HepG2 (cell line): Measurements from ENCODE around the gene MAN2A1. TPM values are rescaled to one million over a fixed set of nuclear protein-coding genes. Genes with fewer than 3 reads are reported as not detected.
A peak's percentile ranks its signal among the peaks of the same experiment; 100 is the strongest.

Experiments used
- BORCS8-MEF2B ChIP-seq: sonication (generic); formaldehyde crosslinking; IDR thresholded peaks from 2 replicates; pipeline ENCODE4 v1.8.0; 2022; ENCODE audit warnings: mild to moderate bottlenecking, missing genetic modification reagents
- CBX5 ChIP-seq: sonication (generic); formaldehyde crosslinking; IDR thresholded peaks from 2 replicates; pipeline ENCODE4 v1.4.0; 2020; ENCODE audit warnings: missing genetic modification reagents, borderline replicate concordance
- DRAP1 ChIP-seq: IDR thresholded peaks from 2 replicates; pipeline ENCODE4 v1.6.1; 2016; ENCODE audit warnings: missing genetic modification reagents, missing compliant biosample characterization
- FOXM1 ChIP-seq: sonication (generic); formaldehyde crosslinking; IDR thresholded peaks from 2 replicates; pipeline ENCODE4 v1.5.0; 2020; ENCODE audit warnings: missing genetic modification reagents
- GATAD1 ChIP-seq: IDR thresholded peaks from 2 replicates; pipeline ENCODE4 v1.6.1; 2016; ENCODE audit warnings: missing genetic modification reagents, missing compliant biosample characterization
- GATAD2A ChIP-seq: IDR thresholded peaks from 2 replicates; pipeline ENCODE4 v1.6.1; 2016
- HINFP ChIP-seq: sonication (generic); formaldehyde crosslinking; IDR thresholded peaks from 2 replicates; pipeline ENCODE4 v1.4.0; 2020; ENCODE audit warnings: low read depth, mild to moderate bottlenecking, missing genetic modification reagents
- MBNL3 ChIP-seq: fragments of 250-450 bp; sonication (Bioruptor Pico); conservative IDR thresholded peaks from 2 replicates; pipeline ENCODE4 v1.8.0; 2022; ENCODE audit warnings: mild to moderate bottlenecking, inconsistent platforms
- MED1 ChIP-seq: sonication (generic); formaldehyde crosslinking; IDR thresholded peaks from 2 replicates; pipeline ENCODE4 v1.4.0; 2020; ENCODE audit warnings: missing genetic modification reagents
- NFYB ChIP-seq: sonication (generic); formaldehyde crosslinking; IDR thresholded peaks from 2 replicates; pipeline ENCODE4 v1.4.0; 2020; ENCODE audit warnings: missing genetic modification reagents
- RBM22 ChIP-seq: fragments of 200-400 bp; formaldehyde crosslinking; optimal IDR thresholded peaks from 2 replicates; pipeline ENCODE3; 2017; ENCODE audit warnings: mild to moderate bottlenecking, low read length, moderate library complexity
- RFX5 ChIP-seq: IDR thresholded peaks from 2 replicates; pipeline ENCODE4 v1.6.1; 2011; ENCODE audit warnings: low read depth, low read length, improper control_type of control experiment
- SAFB2 ChIP-seq: sonication (generic); formaldehyde crosslinking; IDR thresholded peaks from 2 replicates; pipeline ENCODE4 v1.5.1; 2020; ENCODE audit warnings: missing genetic modification reagents, low read depth, mild to moderate bottlenecking, borderline replicate concordance
- SATB2 ChIP-seq: sonication (generic); formaldehyde crosslinking; IDR thresholded peaks from 2 replicates; pipeline ENCODE4 v1.5.0; 2020; ENCODE audit warnings: missing genetic modification reagents
- SMC3 ChIP-seq: IDR thresholded peaks from 2 replicates; pipeline ENCODE4 v1.6.1; 2011; ENCODE audit warnings: low read length, improper control_type of control experiment
- TBP ChIP-seq: sonication (generic); formaldehyde crosslinking; IDR thresholded peaks from 2 replicates; pipeline ENCODE4 v1.5.0; 2020; ENCODE audit warnings: missing genetic modification reagents
- ZNF143 ChIP-seq: sonication (generic); formaldehyde crosslinking; IDR thresholded peaks from 2 replicates; pipeline ENCODE4 v1.4.0; 2020; ENCODE audit warnings: missing genetic modification reagents
- ZNF232 ChIP-seq: sonication (generic); formaldehyde crosslinking; IDR thresholded peaks from 2 replicates; pipeline ENCODE4 v1.4.0; 2020; ENCODE audit warnings: missing genetic modification reagents, borderline replicate concordance
- ZNF3 ChIP-seq: IDR thresholded peaks from 2 replicates; pipeline ENCODE4 v1.7.0; 2017; ENCODE audit warnings: inconsistent platforms
- ZNF552 ChIP-seq: sonication (generic); formaldehyde crosslinking; IDR thresholded peaks from 2 replicates; pipeline ENCODE4 v1.9.0; 2022; ENCODE audit warnings: missing genetic modification reagents, mild to moderate bottlenecking, borderline replicate concordance
- ZNF644 ChIP-seq: IDR thresholded peaks from 2 replicates; pipeline ENCODE4 v1.6.1; 2016; ENCODE audit warnings: low read depth
- ZNF678 ChIP-seq: sonication (generic); formaldehyde crosslinking; IDR thresholded peaks from 2 replicates; pipeline ENCODE4 v1.4.0; 2020; ENCODE audit warnings: mild to moderate bottlenecking, missing genetic modification reagents
- ZNF768 ChIP-seq: sonication (generic); formaldehyde crosslinking; IDR thresholded peaks from 2 replicates; pipeline ENCODE4 v1.4.0; 2020; ENCODE audit warnings: missing genetic modification reagents
- ZNF790 ChIP-seq: sonication (generic); formaldehyde crosslinking; IDR thresholded peaks from 2 replicates; pipeline ENCODE4 v1.8.0; 2022; ENCODE audit warnings: missing genetic modification reagents, mild to moderate bottlenecking, borderline replicate concordance
- ZNF792 ChIP-seq: IDR thresholded peaks from 2 replicates; pipeline ENCODE4 v1.6.1; 2016
- ZSCAN22 ChIP-seq: sonication (generic); formaldehyde crosslinking; IDR thresholded peaks from 2 replicates; pipeline ENCODE4 v1.4.0; 2020; ENCODE audit warnings: mild to moderate bottlenecking, missing genetic modification reagents
- ZSCAN9 ChIP-seq: IDR thresholded peaks from 2 replicates; pipeline ENCODE4 v1.6.1; 2016; ENCODE audit warnings: borderline replicate concordance
- polyA plus RNA-seq, 8 experiments: library from polyadenylated mRNA; depleted of rRNA in 3 of 8; stranded (reverse) in 7 of 8; unstranded in 1 of 8; fragments of >200 nt; fragmentation: Illumina TruSeq in 4 of 8; extraction: Trizol in 4 of 8; gene quantifications; 2 replicates each; pipeline versions ENCODE4 v1.2.1 to v1.2.3, GENCODE V29; 2011 to 2016; ENCODE audit warnings: low read depth in 4 of 8, missing spikeins in 1 of 8, mixed read lengths in 1 of 8; ENCODE audit not compliant: insufficient read depth in 1 of 8
- total RNA-seq, 5 experiments: library from RNA; depleted of rRNA; stranded (reverse); fragments of >200 nt; fragmentation: Illumina TruSeq; extraction: Trizol; gene quantifications; 2 replicates each; pipeline ENCODE4 v1.2.3, GENCODE V29; 2016; ENCODE audit warnings: low read depth in 1 of 5
- TF ChIP-seq, protein P1 (sequence below): sonication (generic); formaldehyde crosslinking; IDR thresholded peaks from 2 replicates; pipeline ENCODE4 v1.4.0; 2020; ENCODE audit warnings: missing genetic modification reagents, borderline replicate concordance

Gene MAN2A1
- total and polyA plus RNA-seq, 2 of the 13 experiments (the other 11 are each of a cell fraction or from before 2014, with no cell fraction given): 56.2 to 80.5 TPM

GRCh38 chr5:109690975-109691574 is 1.3 kb downstream of the MAN2A1 start (continued):
- TF ChIP-seq RFX5 (no peak), ZNF678 (no peak), BORCS8-MEF2B (CRISPR knock-in tag) (0 out of 2 replicates have a peak, but pooled peaks have one; percentile 48), GATAD1 (CRISPR knock-in tag) (no peak), TBP (CRISPR knock-in tag) (no peak), ZNF644 (CRISPR knock-in tag) (no peak), DRAP1 (0 out of 2 replicates have a peak, but pooled peaks have one; percentile 3), NFYB (CRISPR knock-in tag) (no peak), MED1 (CRISPR knock-in tag) (peak; percentile 30; the same call in 1 of the 2 replicates), SAFB2 (CRISPR knock-in tag) (no peak), ZNF768 (no peak), ZNF790 (CRISPR knock-in tag) (no peak), ZSCAN9 (CRISPR knock-in tag) (no peak), GATAD2A (CRISPR knock-in tag) (no peak), ZNF143 (no peak), ZNF232 (CRISPR knock-in tag) (peak; percentile 26; the same call in 1 of the 2 replicates), SATB2 (CRISPR knock-in tag) (no peak), MBNL3 (CRISPR knock-in tag) (no peak), FOXM1 (CRISPR knock-in tag) (no peak), ZNF792 (CRISPR knock-in tag) (0 out of 2 replicates have a peak, but pooled peaks have one; percentile 8), ZNF3 (CRISPR knock-in tag) (no peak), CBX5 (CRISPR knock-in tag) (no peak), SMC3 (peak; percentile 15; the same call in 1 of the 2 replicates), HINFP (CRISPR knock-in tag) (no peak), ZNF552 (CRISPR knock-in tag) (no peak), ZSCAN22 (CRISPR knock-in tag) (no peak), RBM22 (no peak)
- TF ChIP-seq, protein P1, sequence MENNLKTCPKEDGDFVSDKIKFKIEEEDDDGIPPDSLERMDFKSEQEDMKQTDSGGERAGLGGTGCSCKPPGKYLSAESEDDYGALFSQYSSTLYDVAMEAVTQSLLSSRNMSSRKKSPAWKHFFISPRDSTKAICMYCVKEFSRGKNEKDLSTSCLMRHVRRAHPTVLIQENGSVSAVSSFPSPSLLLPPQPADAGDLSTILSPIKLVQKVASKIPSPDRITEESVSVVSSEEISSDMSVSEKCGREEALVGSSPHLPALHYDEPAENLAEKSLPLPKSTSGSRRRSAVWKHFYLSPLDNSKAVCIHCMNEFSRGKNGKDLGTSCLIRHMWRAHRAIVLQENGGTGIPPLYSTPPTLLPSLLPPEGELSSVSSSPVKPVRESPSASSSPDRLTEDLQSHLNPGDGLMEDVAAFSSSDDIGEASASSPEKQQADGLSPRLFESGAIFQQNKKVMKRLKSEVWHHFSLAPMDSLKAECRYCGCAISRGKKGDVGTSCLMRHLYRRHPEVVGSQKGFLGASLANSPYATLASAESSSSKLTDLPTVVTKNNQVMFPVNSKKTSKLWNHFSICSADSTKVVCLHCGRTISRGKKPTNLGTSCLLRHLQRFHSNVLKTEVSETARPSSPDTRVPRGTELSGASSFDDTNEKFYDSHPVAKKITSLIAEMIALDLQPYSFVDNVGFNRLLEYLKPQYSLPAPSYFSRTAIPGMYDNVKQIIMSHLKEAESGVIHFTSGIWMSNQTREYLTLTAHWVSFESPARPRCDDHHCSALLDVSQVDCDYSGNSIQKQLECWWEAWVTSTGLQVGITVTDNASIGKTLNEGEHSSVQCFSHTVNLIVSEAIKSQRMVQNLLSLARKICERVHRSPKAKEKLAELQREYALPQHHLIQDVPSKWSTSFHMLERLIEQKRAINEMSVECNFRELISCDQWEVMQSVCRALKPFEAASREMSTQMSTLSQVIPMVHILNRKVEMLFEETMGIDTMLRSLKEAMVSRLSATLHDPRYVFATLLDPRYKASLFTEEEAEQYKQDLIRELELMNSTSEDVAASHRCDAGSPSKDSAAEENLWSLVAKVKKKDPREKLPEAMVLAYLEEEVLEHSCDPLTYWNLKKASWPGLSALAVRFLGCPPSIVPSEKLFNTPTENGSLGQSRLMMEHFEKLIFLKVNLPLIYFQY: 0 out of 2 replicates have a peak, but pooled peaks have one; percentile 41
